Measurements from ENCODE around the gene CD40. TPM values are rescaled to one million over a fixed set of nuclear protein-coding genes. Genes with fewer than 3 reads are reported as not detected.

Gene CD40
- total RNA-seq, 1 experiment from 2014 or later, result 7.8 TPM

DNA sequence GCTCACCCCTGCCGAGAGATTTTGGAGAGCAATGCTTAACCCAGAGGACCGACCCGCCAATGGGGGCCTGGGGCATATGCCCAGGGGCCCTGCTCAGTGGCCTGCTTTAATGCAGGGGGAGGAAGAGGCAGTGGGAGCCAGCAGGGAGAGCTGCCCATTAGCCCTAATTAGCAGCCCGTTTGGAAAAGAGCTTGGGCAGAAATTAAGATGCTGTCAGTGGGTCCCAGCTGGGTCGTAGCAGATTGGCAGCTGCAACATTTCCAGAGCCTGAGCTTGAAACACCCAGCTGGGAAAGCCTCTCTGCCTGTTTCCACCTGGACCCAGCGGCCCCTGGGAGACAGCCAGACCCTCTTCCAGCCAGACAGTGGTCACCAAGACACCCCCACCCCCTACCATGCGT, 39.5 kb downstream of the CD40 start:
- Histone ChIP-seq H3K4me2 (ENCODE audit: insufficient read depth, insufficient read length, low read length) (no peak overlapping the region), H3K79me2 (ENCODE audit: insufficient read depth, low read length) (no peaks in the 10 kb centered on the region), H3K18ac (ENCODE audit: insufficient read length, low read depth, low read length) (no peak overlapping the region), H3K27me3 (ENCODE audit: insufficient read depth, low read length) (no peaks in the 10 kb centered on the region), H3K9ac (ENCODE audit: extremely low read depth, insufficient read length, low read length) (no peak overlapping the region), H2BK12ac (ENCODE audit: insufficient read length, low read depth, low read length) (no peak overlapping the region), H4K5ac (ENCODE audit: insufficient read length, low read depth, low read length) (no peak overlapping the region), H3K23me2 (ENCODE audit: insufficient read length, low read depth, low read length, poor library complexity, severe bottlenecking) (no peaks in the 10 kb centered on the region), H3K27ac (ENCODE audit: insufficient read length, low read depth, low read length) (no peak overlapping the region), H2AK5ac (ENCODE audit: insufficient read length, low read length) (no peak overlapping the region), H3K9me3 (ENCODE audit: control insufficient read depth, low read depth, low read length) (no peaks in the 10 kb centered on the region), H3K4me1 (ENCODE audit: insufficient read depth, low read length) (no peaks in the 10 kb centered on the region), H2AFZ (ENCODE audit: low read length) (no peak overlapping the region), H2BK15ac (ENCODE audit: low read depth, low read length) (no peak overlapping the region), H4K20me1 (ENCODE audit: control insufficient read depth, insufficient read depth, insufficient read length) (no peaks in the 10 kb centered on the region), H2BK120ac (ENCODE audit: low read depth, low read length, poor library complexity, severe bottlenecking) (no peak overlapping the region), H3K56ac (ENCODE audit: insufficient read length, low read depth, low read length) (no peak overlapping the region), H3K14ac (ENCODE audit: insufficient read depth, low read length) (no peak overlapping the region), H3K4ac (ENCODE audit: low read depth, low read length) (no peak overlapping the region), H4K91ac (ENCODE audit: insufficient read length, low read depth, low read length) (no peak overlapping the region), H4K8ac (replicated peaks; ENCODE audit: insufficient read length, low read depth, low read length) (no peak overlapping the region), H3K23ac (ENCODE audit: insufficient read length, low read depth, low read length) (no peak overlapping the region), H3K79me1 (ENCODE audit: insufficient read depth, low read depth, low read length, poor library complexity, severe bottlenecking) (no peaks in the 10 kb centered on the region), H3T11ph (ENCODE audit: low read length) (no peak overlapping the region), H2BK20ac (ENCODE audit: low read depth, low read length, poor library complexity, severe bottlenecking) (no peak overlapping the region), H2BK5ac (ENCODE audit: insufficient read length, low read length) (no peak overlapping the region)
- Mint-ChIP-seq H3K4me3 (no peak overlapping the region), H3K36me3 (ENCODE audit: insufficient read depth in 1 of 3, low read depth in 3 of 3) (no peaks in the 10 kb centered on the region), H3K27ac (no peak overlapping the region; a peak in 1 of 7 replicates), H3K4me1 (peaks cover 0 to 13% of the 10 kb centered on the region in 2 experiments; a peak in 1 of 4 replicates), H3K9me3 (no peaks in the 10 kb centered on the region), H3K27me3 (ENCODE audit: low read depth) (peaks cover 14% of the 10 kb centered on the region)
- TF ChIP-seq, protein P1, sequence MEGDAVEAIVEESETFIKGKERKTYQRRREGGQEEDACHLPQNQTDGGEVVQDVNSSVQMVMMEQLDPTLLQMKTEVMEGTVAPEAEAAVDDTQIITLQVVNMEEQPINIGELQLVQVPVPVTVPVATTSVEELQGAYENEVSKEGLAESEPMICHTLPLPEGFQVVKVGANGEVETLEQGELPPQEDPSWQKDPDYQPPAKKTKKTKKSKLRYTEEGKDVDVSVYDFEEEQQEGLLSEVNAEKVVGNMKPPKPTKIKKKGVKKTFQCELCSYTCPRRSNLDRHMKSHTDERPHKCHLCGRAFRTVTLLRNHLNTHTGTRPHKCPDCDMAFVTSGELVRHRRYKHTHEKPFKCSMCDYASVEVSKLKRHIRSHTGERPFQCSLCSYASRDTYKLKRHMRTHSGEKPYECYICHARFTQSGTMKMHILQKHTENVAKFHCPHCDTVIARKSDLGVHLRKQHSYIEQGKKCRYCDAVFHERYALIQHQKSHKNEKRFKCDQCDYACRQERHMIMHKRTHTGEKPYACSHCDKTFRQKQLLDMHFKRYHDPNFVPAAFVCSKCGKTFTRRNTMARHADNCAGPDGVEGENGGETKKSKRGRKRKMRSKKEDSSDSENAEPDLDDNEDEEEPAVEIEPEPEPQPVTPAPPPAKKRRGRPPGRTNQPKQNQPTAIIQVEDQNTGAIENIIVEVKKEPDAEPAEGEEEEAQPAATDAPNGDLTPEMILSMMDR (conservative IDR thresholded peaks at IDR 0.05), result no peak
- no CpG with 5 or more reads among the region's 7 CpGs for WGBS (ENCODE audit: extremely low coverage, insufficient read length, low lambda C conversion rate)
- DNase-seq, result no peak
